Upper lobe of left lung (tissue), 6 donors: ENCODE results near the gene PRKAR1B. TPM values are rescaled to one million over a fixed set of nuclear protein-coding genes. Genes with fewer than 3 reads are reported as not detected.

Source experiments
- ATAC-seq, 2 donors: fragments of 200-7000 bp; cut with Tn5 transposase; one replicate each; pipeline ENCODE4 v1.9.1; 2022; ENCODE audit warnings: mild to moderate bottlenecking in 2 of 2, moderate library complexity in 2 of 2; ENCODE audit not compliant: low FRiP score in 2 of 2
- DNase-seq, 2 donors: peaks; one replicate each; pipeline ENCODE4 v3.0.0-alpha.2; 2019 to 2020
- H3K27ac ChIP-seq, 4 donors: fragments of 200-600 bp; sonication (generic); one replicate each; pipeline ENCODE4 v1.5.1; 2016 to 2019
- H3K27me3 ChIP-seq, 4 donors: fragments of 200-600 bp; sonication (generic); one replicate each; pipeline ENCODE4 v1.5.1; 2017 to 2019
- H3K36me3 ChIP-seq, 4 donors: fragments of 200-600 bp; sonication (generic); one replicate each; pipeline ENCODE4 v1.5.1; 2016 to 2019
- H3K4me1 ChIP-seq, 4 donors: fragments of 200-600 bp; sonication (generic); one replicate each; pipeline ENCODE4 v1.5.1; 2018 to 2019
- H3K4me3 ChIP-seq, 4 donors: fragments of 200-600 bp; sonication (generic); one replicate each; pipeline ENCODE4 v1.5.1; 2017 to 2019; ENCODE audit warnings: mild to moderate bottlenecking in 2 of 4, moderate library complexity in 1 of 4
- H3K9me3 ChIP-seq, 4 donors: fragments of 200-600 bp; sonication (generic); one replicate each; pipeline ENCODE4 v1.5.1; 2018 to 2019
- EP300 ChIP-seq, 4 donors: sonication (generic); formaldehyde crosslinking; IDR thresholded peaks; one replicate each; pipeline ENCODE4 v1.5.1; 2017; ENCODE audit warnings: antibody characterized with exemption in 4 of 4, control low read depth in 2 of 4
- POLR2A ChIP-seq, 4 donors: fragments of 450-650 bp; IDR thresholded peaks; one replicate each; pipeline ENCODE4 v1.5.1; 2016 to 2017; ENCODE audit warnings: antibody characterized with exemption in 4 of 4, mild to moderate bottlenecking in 2 of 4
- POLR2AphosphoS5 ChIP-seq, 2 donors: sonication (generic); formaldehyde crosslinking; IDR thresholded peaks; one replicate each; pipeline ENCODE4 v1.5.1; 2017; ENCODE audit warnings: antibody characterized with exemption in 2 of 2
- WGBS, 2 donors: methylation state at CpG; one replicate each; pipeline ENCODE4 v1.1.5; 2017 to 2018; 5-methylcytosine and 5-hydroxymethylcytosine counted together
- total RNA-seq, 6 donors: library from RNA; depleted of rRNA in 4 of 6; stranded (reverse); fragments of >200 nt in 4 of 6; gene quantifications; one replicate each; pipeline versions ENCODE4 v1.1.0 to v1.2.1, GENCODE V29; 2016 to 2021
- TF ChIP-seq, protein P1 (sequence below), 6 experiments: fragments of 450-650 bp in 4 of 6; fragments of 200-600 bp in 2 of 6; sonication (generic) in 2 of 6; IDR thresholded peaks; one replicate each; pipeline ENCODE4 v1.5.1; 2016 to 2019; ENCODE audit warnings: antibody characterized with exemption in 6 of 6
- donor health status: DM: no; HTN: no; CAD: no; lungs with moderate emphysema.
- donor health status: DM: no; HTN: yes; CAD: no; lungs with severe emphysema.

The PRKAR1B gene
- total RNA-seq, 6 donors from 2014 or later, result 10.3 to 24.4 (median 20.9) TPM

DNA sequence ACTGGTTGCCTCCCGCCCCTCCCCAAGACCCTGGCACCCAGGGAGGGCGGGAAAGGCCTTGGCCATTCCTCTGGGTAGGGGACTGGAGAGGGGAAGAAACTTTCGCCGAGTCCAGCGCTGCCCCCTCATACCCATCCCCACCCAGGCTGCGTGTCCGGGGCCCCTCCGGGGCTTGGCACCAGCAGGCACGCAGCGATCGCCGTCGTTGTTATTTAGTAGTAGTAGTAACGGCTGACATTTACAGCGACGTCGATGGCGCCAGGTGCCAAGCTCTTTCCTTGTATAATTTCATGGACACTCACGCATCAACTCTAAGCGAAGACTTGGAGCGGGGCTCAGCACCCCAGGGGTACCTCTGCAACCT, 204.1 kb downstream of the PRKAR1B start:
- no peaks in the 10 kb centered on the region for H3K36me3 ChIP-seq
- peak overlapping the region in 3 of 4 donors; percentile 40 to 53 (median 52) for H3K4me3 ChIP-seq
- DNase-seq (no peak), ATAC-seq (no peak)
- H3K4me1 ChIP-seq, result peaks cover 29 to 48% (median 40%) of the 10 kb centered on the region in 4 donors
- peak overlapping the region in 1 of 4 donors; percentile 25 for H3K27ac ChIP-seq
- peaks cover 0 to 33% (median 16%) of the 10 kb centered on the region in 4 donors for H3K27me3 ChIP-seq
- WGBS, 2 donors, result 39 to 42% methylated on average over 13 to 19 of the region's 21 CpGs
- H3K9me3 ChIP-seq, result no peaks in the 10 kb centered on the region
- TF ChIP-seq, protein P1, sequence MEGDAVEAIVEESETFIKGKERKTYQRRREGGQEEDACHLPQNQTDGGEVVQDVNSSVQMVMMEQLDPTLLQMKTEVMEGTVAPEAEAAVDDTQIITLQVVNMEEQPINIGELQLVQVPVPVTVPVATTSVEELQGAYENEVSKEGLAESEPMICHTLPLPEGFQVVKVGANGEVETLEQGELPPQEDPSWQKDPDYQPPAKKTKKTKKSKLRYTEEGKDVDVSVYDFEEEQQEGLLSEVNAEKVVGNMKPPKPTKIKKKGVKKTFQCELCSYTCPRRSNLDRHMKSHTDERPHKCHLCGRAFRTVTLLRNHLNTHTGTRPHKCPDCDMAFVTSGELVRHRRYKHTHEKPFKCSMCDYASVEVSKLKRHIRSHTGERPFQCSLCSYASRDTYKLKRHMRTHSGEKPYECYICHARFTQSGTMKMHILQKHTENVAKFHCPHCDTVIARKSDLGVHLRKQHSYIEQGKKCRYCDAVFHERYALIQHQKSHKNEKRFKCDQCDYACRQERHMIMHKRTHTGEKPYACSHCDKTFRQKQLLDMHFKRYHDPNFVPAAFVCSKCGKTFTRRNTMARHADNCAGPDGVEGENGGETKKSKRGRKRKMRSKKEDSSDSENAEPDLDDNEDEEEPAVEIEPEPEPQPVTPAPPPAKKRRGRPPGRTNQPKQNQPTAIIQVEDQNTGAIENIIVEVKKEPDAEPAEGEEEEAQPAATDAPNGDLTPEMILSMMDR (IDR thresholded peaks at IDR 0.05), result no peak
- TF ChIP-seq POLR2A (IDR thresholded peaks at IDR 0.05) (no peak), POLR2AphosphoS5 (IDR thresholded peaks at IDR 0.05) (no peak), EP300 (IDR thresholded peaks at IDR 0.05) (no peak)

GRCh38 chr7:522071-522950, 204.8 kb downstream of the PRKAR1B start:
- no peak for TF ChIP-seq POLR2AphosphoS5 (IDR thresholded peaks at IDR 0.05)
- no peak for TF ChIP-seq EP300 (IDR thresholded peaks at IDR 0.05)
- peak in 1 of 4 donors; percentile 11 for TF ChIP-seq POLR2A (IDR thresholded peaks at IDR 0.05)
- TF ChIP-seq, protein P1 (IDR thresholded peaks at IDR 0.05), result peak in 2 of 6 experiments; percentile 21 to 42
- no peaks in the 10 kb centered on the region for H3K9me3 ChIP-seq
- H3K27ac ChIP-seq, result peak overlapping the region in 1 of 4 donors; percentile 25
- DNase-seq (peak; percentile 57 to 90), ATAC-seq (peak in 1 of 2 donors; percentile 45)
- no peaks in the 10 kb centered on the region for H3K36me3 ChIP-seq
- peaks cover 0 to 33% (median 16%) of the 10 kb centered on the region in 4 donors for H3K27me3 ChIP-seq
- 0 to 11% methylated on average over 17 to 44 of the region's 91 CpGs for WGBS, 2 donors
- H3K4me1 ChIP-seq, result peaks cover 29 to 54% (median 42%) of the 10 kb centered on the region in 4 donors
- H3K4me3 ChIP-seq, result peak overlapping the region; percentile 31 to 53 (median 46)

- ATAC-seq, result peak in 1 of 2 donors; percentile 31
- TF ChIP-seq, protein P1 (IDR thresholded peaks at IDR 0.05), result peak in 1 of 6 experiments; percentile 14
- TF ChIP-seq POLR2A (IDR thresholded peaks at IDR 0.05), result no peak
- peak; percentile 49 to 91 for DNase-seq
- WGBS, 2 donors, result 14 to 24% methylated on average over 8 to 68 of the region's 72 CpGs
- Histone ChIP-seq H3K36me3 (no peaks in the 10 kb centered on the region), H3K4me1 (peaks cover 33 to 63% (median 45%) of the 10 kb centered on the region in 4 donors), H3K4me3 (peak overlapping the region; percentile 31 to 53 (median 46)), H3K9me3 (no peaks in the 10 kb centered on the region), H3K27ac (peak overlapping the region in 1 of 4 donors; percentile 25), H3K27me3 (peaks cover 0 to 41% (median 16%) of the 10 kb centered on the region in 4 donors)
Measured at GRCh38 chr7:521221-522070, 205.6 kb downstream of the PRKAR1B start.

GRCh38 chr7:520503-521161, 206.4 kb downstream of the PRKAR1B start:
- ATAC-seq (peak; percentile 2 to 46), DNase-seq (peak in 1 of 2 donors; percentile 85)
- Histone ChIP-seq H3K36me3 (no peaks in the 10 kb centered on the region), H3K4me3 (peak overlapping the region; percentile 6 to 85 (median 74)), H3K9me3 (no peaks in the 10 kb centered on the region), H3K27me3 (peaks cover 0 to 42% (median 16%) of the 10 kb centered on the region in 4 donors), H3K4me1 (peaks cover 38 to 71% (median 53%) of the 10 kb centered on the region in 4 donors), H3K27ac (peak overlapping the region; percentile 61 to 91 (median 81))
- TF ChIP-seq POLR2AphosphoS5 (IDR thresholded peaks at IDR 0.05), result no peak
- TF ChIP-seq POLR2A (IDR thresholded peaks at IDR 0.05), result no peak
- TF ChIP-seq, protein P1 (IDR thresholded peaks at IDR 0.05), result no peak
- no peak for TF ChIP-seq EP300 (IDR thresholded peaks at IDR 0.05)
- 8 to 29% methylated on average over 17 to 44 of the region's 63 CpGs for WGBS, 2 donors
